ENCODE results near the gene TRIO.

The TRIO gene

GRCh38 chr5:14144586-14145434 is 1.7 kb downstream of the TRIO start:
- no peak for TF ChIP-seq CTCF (IDR thresholded peaks at IDR 0.05; ENCODE audit: insufficient read depth, low read length, poor library complexity, severe bottlenecking)
- peak; percentile 82 for DNase-seq (ENCODE audit: extremely low read depth, insufficient read length)
- Histone ChIP-seq H3K36me3 (ENCODE audit: control insufficient read depth, insufficient read depth, low read length) (no peaks in the 10 kb centered on the region), H3K27me3 (replicated peaks; ENCODE audit: control insufficient read depth, insufficient read depth, low read length) (no peaks in the 10 kb centered on the region), H3K4me3 (replicated peaks; ENCODE audit: low read depth, low read length) (peak overlapping the region; percentile 72)

- no peaks in the 10 kb centered on the region for H3K27me3 ChIP-seq (replicated peaks; ENCODE audit: control insufficient read depth, insufficient read depth, low read length)
- H3K36me3 ChIP-seq (ENCODE audit: control insufficient read depth, insufficient read depth, low read length): no peaks in the 10 kb centered on the region
- no peak for DNase-seq (ENCODE audit: extremely low read depth, insufficient read length)
- peak overlapping the region; percentile 72 for H3K4me3 ChIP-seq (replicated peaks; ENCODE audit: low read depth, low read length)
- no peak for TF ChIP-seq CTCF (IDR thresholded peaks at IDR 0.05; ENCODE audit: insufficient read depth, low read length, poor library complexity, severe bottlenecking)
Measured at GRCh38 chr5:14145435-14146334, 2.5 kb downstream of the TRIO start.

- no peak for DNase-seq (ENCODE audit: extremely low read depth, insufficient read length)
- no peak for TF ChIP-seq CTCF (IDR thresholded peaks at IDR 0.05; ENCODE audit: insufficient read depth, low read length, poor library complexity, severe bottlenecking)
- Histone ChIP-seq H3K27me3 (replicated peaks; ENCODE audit: control insufficient read depth, insufficient read depth, low read length) (no peaks in the 10 kb centered on the region), H3K36me3 (ENCODE audit: control insufficient read depth, insufficient read depth, low read length) (no peaks in the 10 kb centered on the region), H3K4me3 (replicated peaks; ENCODE audit: low read depth, low read length) (peak overlapping the region; percentile 72)
Measured at GRCh38 chr5:14146725-14147124, 3.6 kb downstream of the TRIO start.

GRCh38 chr5:14147210-14147609 is 4.1 kb downstream of the TRIO start:
- DNase-seq (ENCODE audit: extremely low read depth, insufficient read length): no peak
- Histone ChIP-seq H3K4me3 (replicated peaks; ENCODE audit: low read depth, low read length) (peak overlapping the region; percentile 72), H3K27me3 (replicated peaks; ENCODE audit: control insufficient read depth, insufficient read depth, low read length) (no peaks in the 10 kb centered on the region), H3K36me3 (ENCODE audit: control insufficient read depth, insufficient read depth, low read length) (no peaks in the 10 kb centered on the region)
- no peak for TF ChIP-seq CTCF (IDR thresholded peaks at IDR 0.05; ENCODE audit: insufficient read depth, low read length, poor library complexity, severe bottlenecking)

- H3K27me3 ChIP-seq (replicated peaks; ENCODE audit: control insufficient read depth, insufficient read depth, low read length): no peaks in the 10 kb centered on the region
- DNase-seq (ENCODE audit: extremely low read depth, insufficient read length): no peak
- no peak overlapping the region for H3K4me3 ChIP-seq (replicated peaks; ENCODE audit: low read depth, low read length)
- no peak for TF ChIP-seq CTCF (IDR thresholded peaks at IDR 0.05; ENCODE audit: insufficient read depth, low read length, poor library complexity, severe bottlenecking)
- no peaks in the 10 kb centered on the region for H3K36me3 ChIP-seq (ENCODE audit: control insufficient read depth, insufficient read depth, low read length)
Measured at GRCh38 chr5:14148483-14148882, 5.3 kb downstream of the TRIO start.
